Mammary epithelial cell (primary cell): Measurements from ENCODE around the gene USP31.

Experiments used
- EZH2 ChIP-seq: IDR thresholded peaks from 2 replicates; pipeline ENCODE4 v1.6.1; 2012; ENCODE audit warnings: low read length, inconsistent platforms, borderline replicate concordance
- TF ChIP-seq, protein P1 (sequence below), 2 donors: IDR thresholded peaks in 1 of 2; conservative IDR thresholded peaks in 1 of 2; 2 replicates each; pipeline ENCODE4 v1.5.1; 2011 to 2012; ENCODE audit warnings: inconsistent platforms in 2 of 2, low read length in 2 of 2, mild to moderate bottlenecking in 2 of 2, control low read depth in 1 of 2, low read depth in 1 of 2; ENCODE audit not compliant: insufficient read depth in 1 of 2; ENCODE audit errors: extremely low read depth in 1 of 2

GRCh38 chr16:23014592-23014991, 134.7 kb downstream of the USP31 start:
- TF ChIP-seq, protein P1, sequence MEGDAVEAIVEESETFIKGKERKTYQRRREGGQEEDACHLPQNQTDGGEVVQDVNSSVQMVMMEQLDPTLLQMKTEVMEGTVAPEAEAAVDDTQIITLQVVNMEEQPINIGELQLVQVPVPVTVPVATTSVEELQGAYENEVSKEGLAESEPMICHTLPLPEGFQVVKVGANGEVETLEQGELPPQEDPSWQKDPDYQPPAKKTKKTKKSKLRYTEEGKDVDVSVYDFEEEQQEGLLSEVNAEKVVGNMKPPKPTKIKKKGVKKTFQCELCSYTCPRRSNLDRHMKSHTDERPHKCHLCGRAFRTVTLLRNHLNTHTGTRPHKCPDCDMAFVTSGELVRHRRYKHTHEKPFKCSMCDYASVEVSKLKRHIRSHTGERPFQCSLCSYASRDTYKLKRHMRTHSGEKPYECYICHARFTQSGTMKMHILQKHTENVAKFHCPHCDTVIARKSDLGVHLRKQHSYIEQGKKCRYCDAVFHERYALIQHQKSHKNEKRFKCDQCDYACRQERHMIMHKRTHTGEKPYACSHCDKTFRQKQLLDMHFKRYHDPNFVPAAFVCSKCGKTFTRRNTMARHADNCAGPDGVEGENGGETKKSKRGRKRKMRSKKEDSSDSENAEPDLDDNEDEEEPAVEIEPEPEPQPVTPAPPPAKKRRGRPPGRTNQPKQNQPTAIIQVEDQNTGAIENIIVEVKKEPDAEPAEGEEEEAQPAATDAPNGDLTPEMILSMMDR (conservative IDR thresholded peaks at IDR 0.05 in 1 of 2, IDR thresholded peaks at IDR 0.05 in 1 of 2; ENCODE audit: extremely low read depth in 1 of 2, insufficient read depth in 1 of 2, low read depth in 1 of 2, low read length in 2 of 2) = no peak
- TF ChIP-seq EZH2 = no peak
